HG02885 (cell line): ENCODE results near the gene PTN.

Experiments
- ATAC-seq: cut with Tn5 transposase; IDR thresholded peaks from one replicate; pipeline ENCODE4 v1.9.1; 2021; ENCODE audit warnings: mild to moderate bottlenecking; ENCODE audit not compliant: unreplicated experiment, poor library complexity

PTN gene, protein sequence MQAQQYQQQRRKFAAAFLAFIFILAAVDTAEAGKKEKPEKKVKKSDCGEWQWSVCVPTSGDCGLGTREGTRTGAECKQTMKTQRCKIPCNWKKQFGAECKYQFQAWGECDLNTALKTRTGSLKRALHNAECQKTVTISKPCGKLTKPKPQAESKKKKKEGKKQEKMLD

DNA sequence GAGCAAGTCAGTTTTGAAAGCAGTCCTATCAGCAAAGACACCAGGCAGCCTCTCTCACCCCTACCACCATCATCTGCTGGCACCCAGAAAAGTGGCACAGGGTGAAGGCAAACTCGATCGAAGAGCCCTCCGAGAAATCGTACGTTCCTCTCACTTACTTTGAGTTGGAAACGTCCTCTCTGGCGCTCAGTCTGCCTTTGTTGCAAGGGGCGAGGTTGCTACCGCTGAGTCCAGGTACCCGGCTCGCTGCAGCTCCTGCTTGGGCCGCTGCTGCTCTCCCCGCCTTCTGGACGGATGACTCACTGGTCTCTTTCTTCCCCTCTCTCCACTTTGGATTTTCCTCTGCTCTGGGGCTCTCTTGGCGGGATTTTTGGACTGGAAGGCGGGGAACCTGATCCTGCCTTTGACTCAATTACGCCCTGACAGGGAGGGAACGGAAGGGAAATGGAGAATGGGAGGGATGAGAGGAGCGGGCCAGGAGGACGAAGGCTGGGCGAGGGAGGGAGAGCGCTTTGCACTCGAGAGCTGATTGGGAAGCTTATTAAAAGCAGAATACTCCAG, at the start of gene PTN:
Gene PTN, minus strand, starts transcription at position 453 of the 561 bp plus-strand sequence. CDS start 88,760 bp downstream, outside the sequence.
- ATAC-seq: no peak

DNA sequence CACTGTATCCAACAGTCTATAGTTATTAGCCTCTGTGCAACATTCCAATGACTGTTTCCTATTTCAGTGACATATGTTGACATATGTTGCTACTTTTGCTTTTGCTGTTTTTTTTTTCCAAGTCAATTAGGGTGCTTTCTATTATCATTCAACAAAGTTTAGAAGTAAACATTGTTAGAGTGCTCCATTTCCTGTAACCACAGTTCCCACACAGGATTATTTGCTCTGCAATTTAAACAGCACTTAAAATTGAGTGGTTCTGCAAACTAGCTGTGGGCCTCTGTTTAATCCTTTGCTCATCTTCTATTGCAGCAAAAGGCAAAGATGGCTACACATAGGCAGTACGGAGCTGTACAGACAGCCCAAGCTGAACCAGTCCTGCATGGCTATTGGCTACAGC, 46.5 kb upstream of the PTN start:
- ATAC-seq: no peak

DNA sequence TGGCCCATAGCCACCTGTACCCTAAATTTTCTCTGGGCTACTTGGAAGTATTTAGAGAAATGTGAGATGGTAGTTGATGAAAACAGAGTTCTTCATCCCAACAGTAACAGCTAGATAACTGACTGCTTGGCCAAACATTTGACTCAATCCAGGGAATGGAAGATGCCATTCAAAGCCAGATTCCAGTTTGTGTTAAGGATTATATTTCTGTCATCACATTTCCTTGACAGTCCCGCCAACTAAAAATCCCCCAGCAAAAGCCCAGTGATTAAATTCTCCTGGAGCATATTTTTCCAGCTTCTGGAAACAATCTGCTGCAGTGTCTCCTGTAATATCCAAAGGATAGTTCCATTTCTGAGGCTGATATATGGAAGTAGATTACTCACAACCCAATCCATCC, 45.4 kb upstream of the PTN start:
- ATAC-seq: no peak

DNA sequence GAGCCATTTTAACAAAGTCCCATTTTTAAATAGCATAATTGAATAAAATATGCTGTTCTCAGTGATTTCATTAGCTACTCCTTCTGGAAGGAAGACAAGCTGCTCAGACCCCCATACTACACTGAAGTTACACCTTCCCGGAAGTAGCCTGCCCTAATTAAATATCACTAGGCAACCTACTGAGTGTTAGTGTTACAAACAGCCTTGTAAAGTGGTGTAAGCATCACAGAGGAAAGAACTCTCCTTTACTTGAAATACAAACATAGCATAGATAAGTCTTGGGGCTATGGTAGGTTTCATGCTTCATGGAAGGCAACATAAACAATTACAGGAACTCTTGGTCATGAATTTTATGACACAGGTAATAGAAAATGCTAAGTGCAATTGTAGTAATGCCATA, 43.4 kb upstream of the PTN start:
- no peak for ATAC-seq

DNA sequence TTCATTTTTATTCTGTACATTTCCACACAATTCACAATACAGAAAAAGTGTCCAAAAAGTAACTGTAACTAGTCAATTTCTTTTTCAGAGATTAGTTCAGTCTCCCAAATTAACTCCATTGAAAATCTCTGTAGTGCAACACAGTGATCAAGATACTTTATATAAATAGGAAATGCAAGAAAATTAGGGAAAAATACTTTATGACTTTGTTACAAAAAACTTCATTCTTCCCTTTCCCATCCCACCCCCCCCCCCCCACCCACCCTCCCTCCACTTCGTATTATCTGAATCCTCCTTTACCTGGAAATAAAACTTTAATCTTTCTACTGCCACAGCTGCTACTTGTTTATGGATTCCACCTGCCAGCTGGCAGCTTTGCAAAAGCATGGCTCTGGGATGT, 37.5 kb upstream of the PTN start:
- ATAC-seq: no peak

DNA sequence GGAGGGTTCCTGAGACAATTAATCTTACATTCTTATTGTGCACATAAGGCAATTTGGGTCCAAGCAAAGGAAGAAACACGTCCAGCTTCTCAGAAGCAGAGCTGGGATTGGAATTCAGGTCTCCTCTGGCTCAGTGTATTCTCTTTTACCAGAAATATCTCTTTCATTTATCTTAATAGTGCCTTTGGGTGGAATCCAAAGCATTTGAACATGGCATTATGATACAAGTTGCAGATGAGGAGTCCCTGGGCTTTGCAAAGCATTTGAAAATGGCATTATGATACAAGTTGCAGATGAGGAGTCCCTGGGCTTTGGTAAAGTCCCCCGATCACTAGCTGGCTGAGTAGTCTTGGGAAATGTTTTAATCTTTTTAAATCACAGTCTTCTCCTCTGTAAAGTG, 30.0 kb upstream of the PTN start:
- no peak for ATAC-seq

DNA sequence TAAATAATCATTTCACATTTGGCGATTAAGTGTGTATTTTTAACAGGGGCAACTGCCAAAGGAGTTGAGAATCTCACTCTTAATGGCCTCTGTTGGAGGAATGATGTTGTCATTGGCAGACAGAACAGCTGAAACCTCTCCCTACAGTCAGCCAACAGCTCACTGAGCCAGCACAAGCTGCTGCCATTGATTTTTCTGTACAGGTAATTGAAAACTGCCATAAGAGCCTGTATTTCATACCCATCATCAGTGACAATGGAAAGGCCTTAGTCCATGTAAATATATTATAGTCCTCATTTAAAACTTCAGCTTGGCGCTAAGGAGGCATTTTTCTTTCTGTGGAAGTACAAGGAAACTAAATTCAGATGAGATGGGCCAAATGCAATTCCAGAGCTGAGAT, 28.1 kb upstream of the PTN start:
- ATAC-seq: no peak

DNA sequence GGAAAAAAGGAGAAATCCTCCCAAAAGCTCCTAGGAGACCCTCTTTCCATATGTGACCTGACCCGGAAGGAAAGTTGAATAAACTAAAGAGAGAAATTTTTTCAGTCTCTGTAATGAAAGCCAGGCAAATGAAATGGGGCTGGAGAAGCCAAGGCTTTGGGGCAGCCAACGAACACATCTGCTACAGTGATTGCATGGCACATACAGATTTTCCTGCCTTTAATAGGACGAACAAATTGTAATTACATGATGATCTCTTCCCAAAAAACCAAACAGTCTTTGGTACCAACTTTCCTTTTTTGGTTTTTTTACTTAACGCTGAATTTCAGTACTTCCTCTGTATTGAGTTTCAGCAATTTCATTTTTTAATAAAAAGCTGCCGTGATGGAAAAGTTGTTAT, 23.5 kb upstream of the PTN start:
- no peak for ATAC-seq

DNA sequence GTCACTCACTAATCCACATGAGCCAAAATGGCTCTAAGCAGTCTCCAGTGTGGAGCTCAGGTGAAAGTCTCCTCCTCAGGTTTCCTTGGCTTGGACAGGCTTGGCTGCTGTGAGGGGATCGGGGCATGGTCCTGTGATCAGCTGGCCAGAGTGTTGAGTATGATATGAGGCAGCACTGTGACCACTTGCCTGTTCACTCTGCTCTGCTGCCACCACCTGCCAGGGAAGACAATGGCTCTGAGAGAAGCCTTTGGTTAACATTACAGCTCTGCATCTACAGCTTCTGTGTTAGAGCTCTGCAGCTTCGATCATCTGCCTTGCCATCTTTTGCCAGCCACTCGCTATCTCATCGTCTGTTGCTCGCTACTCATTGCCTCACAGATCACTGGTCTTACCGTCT, 20.1 kb upstream of the PTN start:
- ATAC-seq: no peak

DNA sequence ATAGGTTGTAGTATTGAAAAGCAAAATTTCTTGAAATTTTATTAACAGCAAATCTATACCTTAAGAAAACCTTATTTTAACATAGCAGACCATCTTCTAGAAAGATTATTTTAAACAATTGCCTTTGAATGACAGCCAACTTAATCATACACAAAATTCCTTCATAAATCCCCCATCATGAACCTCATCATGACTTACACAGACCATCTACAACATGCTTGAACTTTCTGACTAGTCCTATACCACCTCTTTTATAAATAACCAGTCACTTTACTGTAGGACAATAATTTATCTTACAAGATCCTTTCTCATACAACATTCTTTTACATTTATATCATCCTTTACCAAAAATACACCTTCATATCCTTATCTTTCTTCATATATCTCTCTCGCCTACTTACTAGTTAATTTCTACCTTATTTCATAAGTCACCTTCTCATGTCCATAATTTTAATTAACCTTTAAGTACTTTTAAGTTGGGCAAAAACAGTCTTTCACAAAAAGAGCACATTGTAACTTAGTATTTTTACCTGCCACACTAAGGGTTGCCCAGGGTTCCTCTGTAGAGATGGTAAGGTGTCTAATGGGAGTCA, 16.6 kb upstream of the PTN start:
- no peak for ATAC-seq

DNA sequence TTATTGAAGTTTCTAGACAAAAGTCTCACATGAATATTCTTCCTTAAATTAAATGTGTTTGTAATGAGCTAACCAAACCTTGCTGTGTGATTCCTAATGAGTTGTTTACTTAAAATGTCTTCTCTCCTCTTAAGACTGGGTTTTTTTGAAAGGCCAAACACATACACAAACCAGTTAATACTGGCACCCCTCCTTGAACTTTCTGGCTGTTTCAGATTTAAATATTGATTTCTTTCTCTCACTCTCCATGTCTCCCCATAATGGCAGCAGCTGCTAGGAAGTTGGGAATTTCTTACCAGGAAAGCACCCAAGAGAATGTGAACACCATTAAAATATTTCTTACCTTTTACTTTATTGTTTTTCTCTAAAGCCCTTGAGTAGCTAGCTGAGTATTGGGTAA, 11.4 kb upstream of the PTN start:
- no peak for ATAC-seq

DNA sequence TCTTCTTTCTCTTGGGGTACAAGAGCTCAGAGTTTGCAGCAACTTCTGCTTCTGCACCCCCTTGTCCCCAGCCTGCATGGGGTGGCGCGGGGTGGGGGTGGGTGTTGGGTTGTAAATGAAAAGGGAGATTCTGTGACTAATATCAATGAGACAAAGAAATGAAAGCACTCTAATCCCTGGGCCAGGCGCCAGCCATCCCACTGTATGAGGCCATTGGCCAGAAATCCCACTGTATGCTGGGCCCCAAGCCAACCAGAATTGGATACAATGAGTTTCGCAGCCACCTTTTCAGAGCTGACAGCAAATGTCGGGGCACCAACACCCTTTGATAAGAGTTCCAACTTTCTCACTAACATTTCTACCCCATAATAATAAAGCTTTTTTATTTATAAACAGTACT, 10.9 kb upstream of the PTN start:
- no peak for ATAC-seq

DNA sequence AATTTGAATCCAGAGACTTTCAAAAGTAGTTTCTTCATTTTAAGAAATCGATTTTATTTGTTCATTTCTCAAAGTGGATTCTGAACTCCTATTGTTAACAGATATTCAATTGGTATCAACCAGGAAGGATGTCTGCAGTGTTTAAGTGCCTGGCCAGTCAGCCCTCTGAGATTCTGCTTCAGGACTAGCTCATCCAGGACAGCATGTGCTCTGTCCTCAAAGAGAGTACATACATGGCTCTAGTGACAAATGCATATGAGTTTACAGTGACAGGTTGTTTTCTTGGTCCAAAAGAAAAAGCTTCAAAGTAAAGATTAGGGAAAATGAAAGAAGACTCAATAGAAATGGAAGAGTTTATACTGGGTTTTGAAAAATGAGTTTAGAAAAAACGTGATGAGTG, 8.4 kb upstream of the PTN start:
- ATAC-seq: no peak

DNA sequence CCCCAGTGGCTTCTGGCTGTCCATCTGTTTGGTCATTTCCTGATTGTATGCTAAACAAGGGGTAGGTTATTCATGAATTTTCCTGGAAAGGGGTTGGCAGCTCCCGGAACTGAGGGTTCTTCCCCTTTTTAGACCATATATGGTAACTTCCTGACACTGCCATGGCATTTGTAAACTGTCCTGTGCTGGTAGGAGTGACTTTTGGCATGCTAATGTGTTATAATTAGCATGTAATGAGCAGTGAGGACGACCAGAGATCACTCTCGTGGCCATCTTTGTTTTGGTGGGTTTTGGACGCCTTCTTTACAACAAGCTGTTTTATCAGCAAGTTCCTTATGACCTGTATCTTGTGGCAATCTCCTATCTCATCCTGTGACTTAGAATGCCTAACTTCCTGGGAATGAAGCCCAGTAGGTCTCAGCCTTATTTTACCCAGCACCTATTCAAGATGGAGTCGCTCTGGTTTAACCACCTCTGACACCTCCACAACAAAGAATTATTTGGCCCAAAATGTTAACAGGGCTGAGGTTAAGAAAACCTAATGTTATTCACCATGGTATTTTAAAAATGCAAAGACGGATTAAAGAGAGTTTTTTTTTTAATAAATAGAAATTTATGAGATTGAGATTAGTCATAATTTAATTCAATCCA, 2.4 kb upstream of the PTN start:
- no peak for ATAC-seq

DNA sequence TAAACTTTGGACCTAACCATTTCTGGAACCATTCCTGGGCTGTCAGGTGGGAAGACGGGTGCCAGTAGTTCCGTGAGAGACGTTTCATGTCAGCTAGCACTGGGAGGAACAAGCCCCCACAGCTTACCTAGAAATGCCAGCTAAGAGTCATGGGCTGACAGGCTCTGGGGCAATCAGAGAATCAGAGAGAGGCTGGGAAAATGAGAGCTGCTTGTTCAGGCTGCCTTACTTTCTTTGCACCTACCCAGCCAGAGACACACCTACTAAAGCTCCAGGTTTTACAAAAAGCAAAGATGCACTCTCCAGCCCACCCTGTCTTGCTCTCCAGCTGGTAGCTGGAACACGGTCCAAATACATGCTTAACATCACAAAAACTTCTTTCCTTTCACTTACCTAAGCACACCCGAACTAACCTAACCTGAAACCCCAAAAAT, 688 bp downstream of the PTN start:
- no peak for ATAC-seq

DNA sequence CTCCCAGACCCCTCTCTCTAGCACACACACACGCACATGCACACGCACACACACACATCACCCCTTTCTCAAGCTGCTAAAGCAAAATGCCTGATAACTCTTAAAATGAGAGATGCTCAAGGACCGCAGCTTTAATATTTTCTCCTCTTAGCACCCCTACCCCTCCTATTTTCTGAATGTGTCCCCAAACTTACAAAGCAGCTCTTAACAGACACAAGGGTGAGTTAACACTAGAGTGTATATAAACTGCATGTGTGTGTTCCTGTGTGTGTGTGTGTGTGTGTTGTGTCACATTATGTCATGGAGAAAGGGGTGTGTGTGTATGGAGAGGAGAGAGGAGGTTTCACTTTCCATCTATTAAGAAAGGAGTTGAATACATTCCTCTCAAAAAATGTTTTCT, 1.3 kb downstream of the PTN start:
- no peak for ATAC-seq

DNA sequence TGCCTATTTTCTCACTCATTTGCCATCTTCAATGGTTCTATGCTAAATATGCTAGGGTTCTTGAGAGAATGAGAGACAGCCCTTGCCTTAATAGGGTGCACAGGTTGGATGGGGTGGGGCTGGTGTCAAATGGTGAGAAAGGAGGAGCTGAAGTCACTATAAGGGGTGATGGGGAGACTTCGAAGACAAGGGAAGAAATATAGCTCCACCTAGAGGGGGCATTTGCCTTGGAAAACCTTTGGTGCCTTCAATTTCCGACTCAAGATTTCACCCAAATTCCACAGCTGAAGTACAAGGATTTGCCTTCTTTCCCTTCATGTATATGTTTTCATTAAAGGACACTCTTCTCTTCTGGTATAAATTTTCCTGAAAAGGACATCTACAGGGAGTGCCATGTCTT, 5.6 kb downstream of the PTN start:
- no peak for ATAC-seq

DNA sequence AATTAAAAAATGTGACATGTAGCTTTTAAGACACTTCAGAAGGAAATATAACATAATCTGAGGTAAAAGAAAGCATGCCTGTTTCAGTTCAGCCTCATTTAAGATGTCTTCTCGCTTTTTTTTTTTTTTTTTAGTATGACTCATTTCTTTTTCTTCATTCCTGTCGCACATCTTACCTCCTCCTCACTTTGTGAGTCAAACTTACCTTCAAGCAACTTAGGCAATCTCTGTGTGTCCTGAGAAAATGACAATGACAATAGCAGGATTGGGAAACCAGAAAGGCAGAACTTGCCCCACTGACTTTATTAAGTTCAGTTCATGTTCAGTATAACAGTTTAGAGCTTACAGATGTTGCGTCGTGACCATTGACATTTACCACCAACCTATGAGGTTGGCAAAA, 7.7 kb downstream of the PTN start:
- ATAC-seq: no peak

DNA sequence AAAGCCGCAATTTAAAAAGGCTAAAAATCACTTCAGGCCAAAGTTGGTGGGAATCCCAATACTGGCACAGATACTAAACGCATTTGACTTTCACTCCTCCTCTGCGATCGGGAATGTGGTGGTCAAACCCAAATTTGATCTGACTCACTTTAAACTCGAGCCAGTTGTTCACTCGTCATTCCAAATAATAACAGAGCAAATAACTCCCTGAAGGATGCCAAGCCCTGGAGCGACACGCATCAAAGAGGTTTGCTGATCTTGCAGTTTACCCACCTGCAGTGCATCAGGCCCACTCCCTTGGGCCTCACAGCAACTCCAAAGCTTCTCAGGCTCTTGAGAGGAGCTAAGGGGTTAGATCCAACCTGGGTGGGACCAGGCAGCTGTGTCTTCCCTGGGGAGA, 12.2 kb downstream of the PTN start:
- ATAC-seq: no peak

DNA sequence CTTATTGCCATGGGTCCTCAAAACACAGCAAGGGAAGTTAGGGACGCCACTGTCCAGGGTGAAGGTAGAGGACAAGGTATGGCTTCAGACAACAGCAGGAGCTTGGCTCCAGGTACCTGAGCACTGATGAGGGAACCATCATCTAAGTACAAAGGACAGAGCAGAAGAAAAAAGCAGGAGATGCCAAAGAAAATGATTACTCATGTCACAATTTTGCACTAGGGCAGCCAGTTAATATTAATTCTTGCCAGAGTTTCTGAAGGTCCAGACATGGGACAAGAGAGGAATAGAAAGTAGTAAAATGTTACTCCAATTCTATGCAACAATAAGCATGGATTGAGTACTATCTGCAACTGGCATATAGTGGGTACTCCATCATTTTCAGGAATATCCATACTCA, 14.1 kb downstream of the PTN start:
- ATAC-seq: no peak

DNA sequence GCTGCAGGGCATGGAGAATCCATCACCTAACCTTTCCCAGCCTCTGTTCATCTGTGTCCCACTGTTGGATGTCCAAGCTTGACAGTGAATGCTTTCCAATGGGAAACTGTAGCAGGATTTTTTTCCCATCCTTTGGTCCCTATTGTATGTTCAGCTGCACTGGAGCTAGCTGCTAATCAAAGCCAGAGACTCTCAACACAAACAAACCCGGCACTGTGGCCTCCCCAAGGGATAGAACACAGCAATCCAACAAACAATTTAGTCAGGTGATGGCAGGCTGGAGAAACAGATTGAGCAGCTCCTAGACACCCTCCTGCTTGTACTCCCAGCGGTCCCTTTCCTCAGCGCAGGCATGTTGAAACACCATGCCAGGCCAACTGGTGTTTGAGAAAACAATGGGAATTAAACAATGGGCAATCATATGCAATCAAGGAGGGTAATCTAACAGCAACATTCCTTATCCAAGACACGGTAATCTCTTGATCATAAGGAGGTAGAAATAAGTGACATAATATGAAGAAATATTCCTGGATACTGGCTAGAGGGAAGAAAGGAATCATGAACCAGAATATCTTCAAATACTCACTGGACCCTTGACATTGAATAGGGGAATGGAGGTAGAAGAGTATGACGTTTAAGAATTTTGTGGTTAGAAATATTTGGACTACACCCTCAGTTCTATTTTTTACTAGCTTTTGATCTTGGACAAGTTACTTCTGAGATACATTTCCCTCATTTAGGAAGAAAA, 15.0 kb downstream of the PTN start:
- ATAC-seq: no peak
